ENCODE measurements around the gene DPP10. TPM values are rescaled to one million over a fixed set of nuclear protein-coding genes. Genes with fewer than 3 reads are reported as not detected.
A peak's percentile ranks its signal among the peaks of the same experiment; 100 is the strongest.

The DPP10 gene
- total RNA-seq (2014; rRNA removed; shearing (Covaris generic)) = not detected in 2 replicates

GRCh38 chr2:114442510-114442909, at the start of gene DPP10:
Gene DPP10, plus strand, starts transcription at chr2:114442641.

Small RNA genes within 50 kb of the gene (small RNA-seq; reads per million reads assigned to genes)
- 0.67 reads per million, percentile 39 among the genes with 10 or more reads in this experiment for gene RNU2-41P

All from A375 (cell line).